Muscle layer of colon (tissue), 2 donors: ENCODE results near the gene TIGD1.
A peak's percentile ranks its signal among the peaks of the same experiment; 100 is the strongest.

Experiments
- H3K27ac ChIP-seq: one replicate; pipeline ENCODE4 v1.7.0; 2013; ENCODE audit warnings: low read depth, mild to moderate bottlenecking, low read length, moderate library complexity
- H3K27me3 ChIP-seq, 2 donors: one replicate each; pipeline ENCODE4 v1.7.0; 2013; ENCODE audit warnings: low read length in 2 of 2, mild to moderate bottlenecking in 2 of 2; ENCODE audit not compliant: insufficient read depth in 2 of 2, control insufficient read depth in 1 of 2
- H3K36me3 ChIP-seq: one replicate; pipeline ENCODE4 v1.7.0; 2013; ENCODE audit warnings: mild to moderate bottlenecking, low read length; ENCODE audit not compliant: insufficient read depth
- H3K4me1 ChIP-seq: one replicate; pipeline ENCODE4 v1.7.0; 2013; ENCODE audit warnings: mild to moderate bottlenecking, low read length; ENCODE audit not compliant: insufficient read depth
- H3K4me3 ChIP-seq, 2 donors: one replicate each; pipeline ENCODE4 v1.7.0; 2013; ENCODE audit warnings: low read length in 2 of 2, low read depth in 1 of 2, mild to moderate bottlenecking in 1 of 2, moderate library complexity in 1 of 2
- H3K9ac ChIP-seq: one replicate; pipeline ENCODE4 v1.7.0; 2013; ENCODE audit warnings: low read length
- H3K9me3 ChIP-seq: one replicate; pipeline ENCODE4 v1.7.0; 2013; ENCODE audit warnings: mild to moderate bottlenecking, low read length
- donor health status: abdominal sarcoma.
- donor health status: Adenocarcinoma of cecum.

Gene TIGD1

GRCh38 chr2:232550354-232551249, at the start of gene TIGD1, which contains the start of gene EIF4E2:
Gene TIGD1 (minus strand): TSS chr2:232550557. CDS start chr2:232549882, 675 bp downstream.
Gene EIF4E2 (plus strand): TSS chr2:232550689. CDS start chr2:232550725, 36 bp downstream.
- H3K9ac ChIP-seq = peak within 1 kb of the TSS; percentile 70
- no peaks in the 10 kb centered on the region for H3K27me3 ChIP-seq
- peak within 1 kb of the TSS; percentile 72 to 94 for H3K4me3 ChIP-seq
- peaks cover 18% of the 10 kb centered on the region for H3K4me1 ChIP-seq
- H3K9me3 ChIP-seq = no peaks in the 10 kb centered on the region
- peak within 1 kb of the TSS; percentile 84 for H3K27ac ChIP-seq
- no peaks in the 10 kb centered on the region for H3K36me3 ChIP-seq

GRCh38 chr2:232598293-232598692, 47.9 kb upstream of the TIGD1 start:
- Histone ChIP-seq H3K4me1 (peaks cover 4% of the 10 kb centered on the region), H3K27ac (no peak overlapping the region), H3K27me3 (no peaks in the 10 kb centered on the region), H3K9me3 (no peaks in the 10 kb centered on the region), H3K4me3 (no peak overlapping the region), H3K9ac (no peak overlapping the region), H3K36me3 (no peaks in the 10 kb centered on the region)

GRCh38 chr2:232597362-232598079, 47.2 kb upstream of the TIGD1 start:
- Histone ChIP-seq H3K9ac (no peak overlapping the region), H3K4me3 (no peak overlapping the region), H3K27me3 (no peaks in the 10 kb centered on the region), H3K27ac (no peak overlapping the region), H3K36me3 (no peaks in the 10 kb centered on the region), H3K4me1 (peaks cover 11% of the 10 kb centered on the region), H3K9me3 (no peaks in the 10 kb centered on the region)

GRCh38 chr2:232593982-232594381, 43.6 kb upstream of the TIGD1 start:
- Histone ChIP-seq H3K4me1 (peaks cover 15% of the 10 kb centered on the region), H3K9ac (no peak overlapping the region), H3K27ac (no peak overlapping the region), H3K4me3 (no peak overlapping the region), H3K36me3 (no peaks in the 10 kb centered on the region), H3K9me3 (no peaks in the 10 kb centered on the region), H3K27me3 (no peaks in the 10 kb centered on the region)

GRCh38 chr2:232592772-232593395, 42.5 kb upstream of the TIGD1 start:
- H3K4me1 ChIP-seq = peaks cover 19% of the 10 kb centered on the region
- no peaks in the 10 kb centered on the region for H3K9me3 ChIP-seq
- H3K36me3 ChIP-seq = no peaks in the 10 kb centered on the region
- no peak overlapping the region for H3K27ac ChIP-seq
- H3K27me3 ChIP-seq = no peaks in the 10 kb centered on the region
- H3K9ac ChIP-seq = no peak overlapping the region
- no peak overlapping the region for H3K4me3 ChIP-seq

GRCh38 chr2:232588680-232589585, 38.6 kb upstream of the TIGD1 start:
- Histone ChIP-seq H3K4me1 (peaks cover 19% of the 10 kb centered on the region), H3K27me3 (no peaks in the 10 kb centered on the region), H3K9ac (no peak overlapping the region), H3K27ac (no peak overlapping the region), H3K4me3 (peak overlapping the region in 1 of 2 donors; percentile 26), H3K9me3 (no peaks in the 10 kb centered on the region), H3K36me3 (no peaks in the 10 kb centered on the region)

- H3K27ac ChIP-seq = no peak overlapping the region
- H3K36me3 ChIP-seq = peaks cover 5% of the 10 kb centered on the region
- no peak overlapping the region for H3K9ac ChIP-seq
- peaks cover 13% of the 10 kb centered on the region for H3K4me1 ChIP-seq
- no peak overlapping the region for H3K4me3 ChIP-seq
- no peaks in the 10 kb centered on the region for H3K9me3 ChIP-seq
- H3K27me3 ChIP-seq = no peaks in the 10 kb centered on the region
Measured at GRCh38 chr2:232588031-232588430, 37.7 kb upstream of the TIGD1 start.

- Histone ChIP-seq H3K27me3 (no peaks in the 10 kb centered on the region), H3K4me1 (peaks cover 8% of the 10 kb centered on the region), H3K36me3 (peaks cover 9% of the 10 kb centered on the region), H3K9ac (no peak overlapping the region), H3K4me3 (no peak overlapping the region), H3K27ac (no peak overlapping the region), H3K9me3 (no peaks in the 10 kb centered on the region)
Measured at GRCh38 chr2:232587512-232587911, 37.2 kb upstream of the TIGD1 start.

GRCh38 chr2:232586943-232587505, 36.7 kb upstream of the TIGD1 start:
- H3K9me3 ChIP-seq = no peaks in the 10 kb centered on the region
- peaks cover 8% of the 10 kb centered on the region for H3K4me1 ChIP-seq
- H3K36me3 ChIP-seq = peaks cover 14% of the 10 kb centered on the region
- H3K27ac ChIP-seq = no peak overlapping the region
- no peak overlapping the region for H3K9ac ChIP-seq
- H3K4me3 ChIP-seq = no peak overlapping the region
- H3K27me3 ChIP-seq = no peaks in the 10 kb centered on the region

GRCh38 chr2:232584238-232584637, 33.9 kb upstream of the TIGD1 start:
- Histone ChIP-seq H3K27me3 (no peaks in the 10 kb centered on the region), H3K4me3 (no peak overlapping the region), H3K9ac (no peak overlapping the region), H3K9me3 (no peaks in the 10 kb centered on the region), H3K36me3 (peaks cover 32% of the 10 kb centered on the region), H3K27ac (no peak overlapping the region), H3K4me1 (peaks cover 7% of the 10 kb centered on the region)
